HG03342 (cell line): ENCODE results near the gene FOXRED2.
"Not testable (repeated sequence)": the region's sequence is repeated elsewhere in the genome, so short reads cannot be mapped to it uniquely, and the experiment has no call there.

ENCODE experiments used
- ATAC-seq: cut with Tn5 transposase; IDR thresholded peaks from one replicate; pipeline ENCODE4 v1.9.1; 2021; ENCODE audit warnings: mild to moderate bottlenecking, moderate library complexity; ENCODE audit not compliant: unreplicated experiment

FOXRED2 gene

GRCh38 chr22:36519906-36520305 lies 13.1 kb upstream of the FOXRED2 start:
- not testable (repeated sequence) for ATAC-seq

- no peak for ATAC-seq
Observed at GRCh38 chr22:36514766-36515165, 7.9 kb upstream of the FOXRED2 start.

- ATAC-seq = no peak
Observed at GRCh38 chr22:36512991-36513390, 6.2 kb upstream of the FOXRED2 start.

GRCh38 chr22:36512333-36512732 lies 5.5 kb upstream of the FOXRED2 start:
- ATAC-seq = no peak

- no peak for ATAC-seq
Observed at GRCh38 chr22:36510966-36511881, 4.4 kb upstream of the FOXRED2 start.

GRCh38 chr22:36510384-36510783 lies 3.5 kb upstream of the FOXRED2 start:
- ATAC-seq = no peak

- ATAC-seq = no peak
Observed at GRCh38 chr22:36507518-36508010, 724 bp upstream of the FOXRED2 start.

- ATAC-seq = no peak
Observed at GRCh38 chr22:36505998-36506635, 723 bp downstream of the FOXRED2 start.

- ATAC-seq = no peak
Observed at GRCh38 chr22:36497910-36498665, 8.8 kb downstream of the FOXRED2 start.

GRCh38 chr22:36493690-36494110 lies 13.1 kb downstream of the FOXRED2 start:
- ATAC-seq = peak; percentile 64

- no peak for ATAC-seq
Observed at GRCh38 chr22:36492109-36492508, 14.7 kb downstream of the FOXRED2 start.

GRCh38 chr22:36491155-36491554 lies 15.7 kb downstream of the FOXRED2 start:
- ATAC-seq = no peak

- ATAC-seq = no peak
Observed at GRCh38 chr22:36486619-36487384, 20.0 kb downstream of the FOXRED2 start.

- ATAC-seq = peak; percentile 76
Observed at GRCh38 chr22:36481393-36482168, 25.3 kb downstream of the FOXRED2 start, which contains the start of gene TXN2. TSS of gene TXN2 (minus strand) at chr22:36481640. CDS start at chr22:36480837, 803 bp downstream.

GRCh38 chr22:36480941-36481392 lies 25.9 kb downstream of the FOXRED2 start:
- ATAC-seq = no peak

- ATAC-seq = no peak
Observed at GRCh38 chr22:36478966-36479365, 27.9 kb downstream of the FOXRED2 start.

- no peak for ATAC-seq
Observed at GRCh38 chr22:36475341-36475740, 31.5 kb downstream of the FOXRED2 start.

- no peak for ATAC-seq
Observed at GRCh38 chr22:36472689-36473088, 34.2 kb downstream of the FOXRED2 start.

GRCh38 chr22:36471341-36471821 lies 35.5 kb downstream of the FOXRED2 start:
- ATAC-seq = no peak
